BLaER1 treated with 17β-estradiol and CSF1 and Interleukin-3, amounts not matched to agents 10 nM and 100 nM (cell line): ENCODE measurements around the gene RGS16.

Source experiments
- H3K27ac ChIP-seq, 11 experiments: shearing (Covaris generic); formaldehyde crosslinking; 2 replicates each; pipeline ENCODE4 v1.8.1; 2022
- H3K27me3 ChIP-seq, 11 experiments: shearing (Covaris generic); formaldehyde crosslinking; 2 replicates each; pipeline ENCODE4 v1.8.1; 2022
- H3K36me3 ChIP-seq, 11 experiments: shearing (Covaris generic); formaldehyde crosslinking; 2 replicates each; pipeline ENCODE4 v1.8.1; 2022
- H3K4me1 ChIP-seq, 10 experiments: shearing (Covaris generic); formaldehyde crosslinking; 2 replicates each; pipeline ENCODE4 v1.8.1; 2022
- H3K4me2 ChIP-seq, 11 experiments: shearing (Covaris generic); formaldehyde crosslinking; 2 replicates each; pipeline ENCODE4 v1.8.1; 2022
- H3K4me3 ChIP-seq, 10 experiments: shearing (Covaris generic); formaldehyde crosslinking; 2 replicates each; pipeline ENCODE4 v1.8.1; 2022
- H3K9ac ChIP-seq, 11 experiments: shearing (Covaris generic); formaldehyde crosslinking; 2 replicates each; pipeline ENCODE4 v1.8.1; 2022
- H3K9me3 ChIP-seq, 11 experiments: shearing (Covaris generic); formaldehyde crosslinking; replicated peaks in 1 of 11; 2 replicates each; pipeline ENCODE4 v1.8.1; 2022
- H4K20me1 ChIP-seq, 11 experiments: shearing (Covaris generic); formaldehyde crosslinking; 2 replicates each; pipeline ENCODE4 v1.8.1; 2022
- Cebpa-rat ChIP-seq, 11 experiments: shearing (Covaris generic); IDR thresholded peaks; 2 replicates each; pipeline ENCODE4 v1.8.1; 2022

The RGS16 gene

GRCh38 chr1:182608845-182609610, 4.8 kb upstream of the RGS16 start:
- TF ChIP-seq Cebpa-rat (IDR thresholded peaks at IDR 0.05) = no peak
- peak overlapping the region in 3 of 11 experiments; percentile 9 to 37 (median 11); a peak in 4 of 22 replicates for H3K27ac ChIP-seq
- no peaks in the 10 kb centered on the region for H3K36me3 ChIP-seq
- no peak overlapping the region for H3K9ac ChIP-seq
- H3K4me3 ChIP-seq = no peak overlapping the region
- peak overlapping the region in 9 of 11 experiments; percentile 1 to 78 (median 26); a peak in 12 of 22 replicates for H3K4me2 ChIP-seq
- peaks cover 0 to 2% (median 0%) of the 10 kb centered on the region in 11 experiments; a peak in 4 of 22 replicates for H4K20me1 ChIP-seq
- 0 out of 22 replicates have a peak, but pooled peaks cover 0 to 4% (median 0%) of the 10 kb centered on the region in 11 experiments for H3K27me3 ChIP-seq
- peaks cover 68 to 78% (median 74%) of the 10 kb centered on the region in 10 experiments for H3K4me1 ChIP-seq
- H3K9me3 ChIP-seq = no peaks in the 10 kb centered on the region

- H3K36me3 ChIP-seq = peaks cover 0 to 1% (median 0%) of the 10 kb centered on the region in 11 experiments; a peak in 3 of 22 replicates
- no peaks in the 10 kb centered on the region for H3K9me3 ChIP-seq
- 0 out of 22 replicates have a peak, but pooled peaks cover 0 to 4% (median 0%) of the 10 kb centered on the region in 11 experiments for H3K27me3 ChIP-seq
- H3K4me1 ChIP-seq = peaks cover 64 to 78% (median 74%) of the 10 kb centered on the region in 10 experiments
- no peak overlapping the region for H3K27ac ChIP-seq
- peaks cover 0 to 10% (median 7%) of the 10 kb centered on the region in 11 experiments; a peak in 8 of 22 replicates for H4K20me1 ChIP-seq
- H3K4me2 ChIP-seq = peak overlapping the region in 9 of 11 experiments; percentile 46 to 78 (median 63); a peak in 16 of 22 replicates
- TF ChIP-seq Cebpa-rat (IDR thresholded peaks at IDR 0.05) = no peak
- no peak overlapping the region for H3K9ac ChIP-seq
- H3K4me3 ChIP-seq = no peak overlapping the region
Measured at GRCh38 chr1:182608236-182608635, 4.0 kb upstream of the RGS16 start.

GRCh38 chr1:182607566-182607965, 3.4 kb upstream of the RGS16 start:
- Histone ChIP-seq H3K36me3 (peaks cover 0 to 8% (median 3%) of the 10 kb centered on the region in 11 experiments; a peak in 9 of 22 replicates), H3K4me1 (peaks cover 64 to 78% (median 74%) of the 10 kb centered on the region in 10 experiments), H3K4me2 (peak overlapping the region; percentile 46 to 78 (median 59); a peak in 21 of 22 replicates), H3K27ac (peak overlapping the region in 3 of 11 experiments; percentile 2 to 24 (median 6); a peak in 5 of 22 replicates), H3K4me3 (no peak overlapping the region), H4K20me1 (peaks cover 0 to 16% (median 13%) of the 10 kb centered on the region in 11 experiments; a peak in 10 of 22 replicates), H3K27me3 (0 out of 22 replicates have a peak, but pooled peaks cover 0 to 4% (median 0%) of the 10 kb centered on the region in 11 experiments), H3K9ac (no peak overlapping the region), H3K9me3 (no peaks in the 10 kb centered on the region)
- no peak for TF ChIP-seq Cebpa-rat (IDR thresholded peaks at IDR 0.05)

DNA sequence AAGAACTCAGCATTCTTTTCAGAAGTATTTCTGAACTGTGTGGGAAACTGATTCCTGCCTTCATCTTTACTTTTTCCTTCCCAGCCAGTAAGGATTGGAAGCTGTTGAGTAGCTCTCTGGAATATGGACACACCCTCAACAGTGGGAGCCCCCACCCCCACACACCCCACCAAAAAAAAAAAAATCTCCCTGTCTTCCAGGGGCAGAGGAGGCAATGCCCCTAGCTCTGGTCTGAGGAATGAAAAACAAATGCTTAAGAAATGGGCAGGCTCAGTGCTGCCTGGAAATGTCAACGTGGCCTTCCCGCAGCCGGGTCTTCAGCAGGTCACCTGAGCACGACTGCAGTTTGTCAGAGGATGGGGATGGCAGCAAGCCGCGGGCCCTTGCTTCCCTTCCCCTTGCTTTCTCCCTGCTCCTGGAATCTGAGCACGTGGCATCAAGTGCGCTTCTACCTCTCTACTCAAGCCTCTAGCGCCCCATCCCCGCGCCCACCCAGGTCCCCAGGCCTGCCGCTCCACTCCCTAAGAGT, 479 bp downstream of the RGS16 start:
- Histone ChIP-seq H4K20me1 (peaks cover 0 to 55% (median 41%) of the 10 kb centered on the region in 11 experiments; a peak in 17 of 22 replicates), H3K9ac (peak overlapping the region; percentile 67 to 88 (median 75)), H3K9me3 (no peaks in the 10 kb centered on the region), H3K27me3 (0 out of 22 replicates have a peak, but pooled peaks cover 0 to 4% (median 0%) of the 10 kb centered on the region in 11 experiments), H3K36me3 (peaks cover 19 to 45% (median 36%) of the 10 kb centered on the region in 11 experiments; a peak in 21 of 22 replicates), H3K4me2 (peak overlapping the region; percentile 91 to 98 (median 96)), H3K27ac (peak overlapping the region in 10 of 11 experiments; percentile 55 to 84 (median 68); a peak in 19 of 22 replicates), H3K4me1 (peaks cover 72 to 86% (median 82%) of the 10 kb centered on the region in 10 experiments), H3K4me3 (peak overlapping the region; percentile 62 to 86 (median 72))
- no peak for TF ChIP-seq Cebpa-rat (IDR thresholded peaks at IDR 0.05)

GRCh38 chr1:182602935-182603645, 1.1 kb downstream of the RGS16 start:
- H3K36me3 ChIP-seq = peaks cover 19 to 48% (median 36%) of the 10 kb centered on the region in 11 experiments; a peak in 21 of 22 replicates
- peaks cover 76 to 89% (median 85%) of the 10 kb centered on the region in 10 experiments for H3K4me1 ChIP-seq
- peak overlapping the region; percentile 67 to 88 (median 75) for H3K9ac ChIP-seq
- H4K20me1 ChIP-seq = peaks cover 0 to 60% (median 41%) of the 10 kb centered on the region in 11 experiments; a peak in 17 of 22 replicates
- no peaks in the 10 kb centered on the region for H3K9me3 ChIP-seq
- 0 out of 22 replicates have a peak, but pooled peaks cover 0 to 4% (median 0%) of the 10 kb centered on the region in 11 experiments for H3K27me3 ChIP-seq
- H3K27ac ChIP-seq = peak overlapping the region in 10 of 11 experiments; percentile 55 to 84 (median 68); a peak in 20 of 22 replicates
- H3K4me3 ChIP-seq = peak overlapping the region; percentile 62 to 86 (median 72)
- no peak for TF ChIP-seq Cebpa-rat (IDR thresholded peaks at IDR 0.05)
- peak overlapping the region; percentile 91 to 98 (median 96) for H3K4me2 ChIP-seq

DNA sequence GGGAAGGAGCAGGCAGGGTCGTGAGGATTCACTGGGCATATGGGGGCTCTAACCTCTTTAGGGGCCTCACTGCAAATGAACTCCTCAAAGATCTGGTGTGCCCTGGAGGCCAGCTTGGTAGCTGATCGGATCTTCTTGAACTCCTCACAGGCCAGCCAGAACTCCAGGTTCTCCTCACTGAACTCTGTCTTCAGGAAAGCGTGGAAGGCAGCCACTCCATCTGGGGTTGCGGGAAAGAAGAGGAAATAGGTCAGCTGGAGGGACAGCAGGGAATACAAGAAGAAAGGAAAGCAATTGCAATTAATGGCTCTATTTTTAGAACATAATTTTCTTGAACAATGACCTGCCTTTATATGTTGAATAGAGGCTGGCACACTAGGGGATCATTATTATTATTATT, 2.3 kb downstream of the RGS16 start:
- Histone ChIP-seq H3K4me3 (peak overlapping the region; percentile 62 to 86 (median 72)), H3K4me1 (peaks cover 66 to 81% (median 75%) of the 10 kb centered on the region in 10 experiments), H3K27me3 (0 out of 22 replicates have a peak, but pooled peaks cover 0 to 4% (median 0%) of the 10 kb centered on the region in 11 experiments), H4K20me1 (peaks cover 0 to 60% (median 41%) of the 10 kb centered on the region in 11 experiments; a peak in 17 of 22 replicates), H3K27ac (peak overlapping the region in 10 of 11 experiments; percentile 9 to 84 (median 59); a peak in 17 of 22 replicates), H3K9me3 (no peaks in the 10 kb centered on the region), H3K4me2 (peak overlapping the region; percentile 91 to 98 (median 96)), H3K9ac (peak overlapping the region; percentile 67 to 88 (median 75); a peak in 21 of 22 replicates), H3K36me3 (peaks cover 19 to 48% (median 36%) of the 10 kb centered on the region in 11 experiments; a peak in 21 of 22 replicates)
- TF ChIP-seq Cebpa-rat (IDR thresholded peaks at IDR 0.05) = no peak

GRCh38 chr1:182601416-182601786, 2.8 kb downstream of the RGS16 start:
- Histone ChIP-seq H3K36me3 (peaks cover 19 to 48% (median 36%) of the 10 kb centered on the region in 11 experiments; a peak in 21 of 22 replicates), H3K9ac (peak overlapping the region; percentile 67 to 88 (median 75); a peak in 21 of 22 replicates), H3K4me1 (peaks cover 62 to 77% (median 70%) of the 10 kb centered on the region in 10 experiments), H3K9me3 (no peaks in the 10 kb centered on the region), H3K27ac (peak overlapping the region in 10 of 11 experiments; percentile 9 to 84 (median 59); a peak in 16 of 22 replicates), H3K4me2 (peak overlapping the region; percentile 91 to 98 (median 96)), H3K27me3 (0 out of 22 replicates have a peak, but pooled peaks cover 0 to 4% (median 0%) of the 10 kb centered on the region in 11 experiments), H3K4me3 (peak overlapping the region; percentile 62 to 86 (median 72)), H4K20me1 (peaks cover 0 to 60% (median 41%) of the 10 kb centered on the region in 11 experiments; a peak in 17 of 22 replicates)
- TF ChIP-seq Cebpa-rat (IDR thresholded peaks at IDR 0.05) = no peak
